SW480 (cell line): ENCODE data around the gene TMED9.
A peak's percentile ranks its signal among the peaks of the same experiment; 100 is the strongest.
"Not testable (repeated sequence)": the region's sequence is repeated elsewhere in the genome, so short reads cannot be mapped to it uniquely, and the experiment has no call there.

Experiments used
- DNase-seq: peaks from one replicate; pipeline ENCODE4 v3.0.0-alpha.2; 2016; ENCODE audit warnings: low spot score

TMED9 gene

DNA sequence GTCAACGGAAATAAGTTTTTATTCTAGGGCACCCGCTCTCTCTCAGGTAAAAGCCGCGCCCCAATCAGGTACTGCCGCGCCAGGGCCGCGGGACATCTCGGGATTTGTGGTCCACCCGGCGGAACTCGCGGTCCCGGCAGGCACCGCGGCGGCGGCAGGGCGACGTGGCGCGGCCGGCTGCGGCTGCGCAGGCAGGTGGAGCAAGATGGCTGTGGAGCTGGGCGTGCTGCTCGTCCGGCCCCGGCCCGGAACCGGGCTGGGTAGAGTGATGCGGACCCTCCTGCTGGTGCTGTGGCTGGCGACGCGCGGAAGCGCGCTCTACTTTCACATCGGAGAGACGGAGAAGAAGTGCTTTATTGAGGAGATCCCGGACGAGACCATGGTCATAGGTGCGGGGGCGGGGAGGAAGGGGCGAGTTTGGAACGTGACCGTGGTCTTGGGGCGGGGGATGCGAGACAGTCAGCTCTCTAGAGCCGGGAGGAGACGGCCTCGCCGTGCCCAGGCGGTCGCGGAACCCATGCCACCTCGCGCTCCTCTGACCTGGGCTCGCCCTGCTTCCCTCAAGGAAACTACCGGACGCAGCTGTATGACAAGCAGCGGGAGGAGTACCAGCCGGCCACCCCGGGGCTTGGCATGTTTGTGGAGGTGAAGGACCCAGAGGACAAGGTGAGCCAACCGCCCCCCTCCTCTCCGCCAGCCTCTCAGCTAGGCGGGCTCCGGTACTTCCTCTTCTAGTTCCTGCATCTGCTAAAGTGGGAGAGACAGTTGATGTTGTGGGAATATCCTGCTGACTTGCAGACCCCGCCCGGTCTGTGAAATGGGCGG is at the start of gene TMED9:
Gene TMED9 (plus strand): TSS at position 194 of the 825 bp plus-strand sequence. CDS start 12 bp downstream, at position 206.
- peak; percentile 88 for DNase-seq

DNA sequence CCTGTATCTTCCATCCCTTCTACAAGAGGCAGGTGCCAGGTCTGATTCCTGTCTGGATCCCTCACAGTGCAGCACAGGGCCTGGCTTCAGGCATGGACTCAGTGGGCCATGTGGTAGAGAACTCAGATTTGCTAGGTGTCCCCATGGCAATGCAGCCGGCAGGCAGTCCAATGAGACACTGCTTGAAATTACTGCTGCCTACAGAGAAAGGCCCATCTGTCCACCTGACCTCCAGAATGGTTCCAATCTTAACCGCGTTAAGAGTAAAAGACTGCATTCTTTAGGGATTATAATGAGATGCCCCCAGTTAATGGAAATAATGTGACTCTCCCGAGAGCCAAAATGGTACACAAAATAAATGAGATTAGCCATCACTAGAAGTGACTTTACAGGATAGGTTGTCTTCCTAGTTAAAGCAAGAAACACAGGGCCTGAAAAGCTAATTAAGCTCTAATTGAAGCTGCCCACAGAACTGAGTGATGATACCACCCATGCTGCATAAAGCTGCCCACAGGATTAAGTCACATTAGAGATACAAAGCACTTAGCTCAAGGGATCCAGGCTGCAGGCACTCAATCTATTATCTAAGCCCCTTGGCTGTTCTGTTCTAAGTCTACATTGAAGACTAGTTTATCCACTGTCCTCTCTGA is 49.1 kb upstream of the TMED9 start:
- no peak for DNase-seq

DNA sequence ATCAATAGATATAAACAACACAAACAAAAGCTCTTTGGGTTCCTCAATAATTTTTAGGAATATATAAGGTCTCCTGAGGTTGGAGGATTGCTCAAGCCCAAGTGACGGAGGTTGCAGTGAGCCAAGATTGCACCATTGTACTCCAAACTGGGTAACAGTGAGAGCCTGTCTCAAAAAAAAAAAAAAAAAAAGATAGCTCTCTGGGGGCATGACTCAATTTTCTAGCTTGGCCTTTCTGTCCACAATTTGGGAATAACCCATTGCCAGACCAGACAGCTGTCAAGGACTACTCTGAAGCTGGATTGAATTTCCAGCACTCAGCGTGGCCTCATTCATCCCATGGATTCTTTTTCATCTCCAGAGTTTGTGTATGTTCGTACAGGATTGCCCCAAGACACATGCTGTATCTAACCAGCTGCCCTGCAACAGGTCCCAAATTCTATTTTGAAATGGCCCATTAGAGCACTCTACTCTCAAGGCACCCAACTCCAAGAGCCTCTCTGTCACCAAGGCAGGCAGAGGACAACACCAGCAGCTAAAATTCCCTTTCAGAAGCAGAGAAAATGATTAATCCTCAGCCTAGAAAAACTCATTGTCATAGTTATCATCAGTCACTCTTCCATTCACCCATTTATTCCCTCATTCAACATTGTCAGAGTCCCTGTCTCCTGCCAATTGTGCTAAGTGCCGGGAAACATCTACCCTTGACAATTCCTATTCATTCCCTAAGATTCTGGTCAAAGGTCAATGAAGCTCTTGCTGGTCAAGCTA is 46.3 kb upstream of the TMED9 start:
- DNase-seq, result no peak

DNA sequence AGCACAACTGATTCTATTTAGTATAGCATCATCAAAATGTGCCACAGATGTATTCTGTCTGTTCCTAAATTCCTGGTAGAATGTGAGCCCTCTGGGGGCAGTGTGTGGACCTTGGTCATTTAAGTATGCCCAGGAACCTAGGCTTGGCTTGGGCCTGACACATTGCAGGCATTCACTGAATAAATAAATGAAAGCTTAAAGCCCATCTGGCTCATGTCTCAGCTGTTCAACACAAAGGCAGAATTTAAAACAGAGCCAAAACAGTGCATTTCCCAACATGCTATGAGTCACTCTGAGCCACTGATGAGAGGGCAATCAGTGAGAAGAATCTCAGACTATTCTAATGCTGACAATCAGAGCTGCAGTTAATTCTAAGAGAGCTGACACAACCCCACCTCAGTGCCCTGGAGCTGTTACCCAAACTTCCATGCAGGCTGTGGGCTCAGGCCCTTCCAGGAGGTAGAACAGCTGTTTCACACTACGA is 45.7 kb upstream of the TMED9 start:
- DNase-seq, result peak; percentile 26

DNA sequence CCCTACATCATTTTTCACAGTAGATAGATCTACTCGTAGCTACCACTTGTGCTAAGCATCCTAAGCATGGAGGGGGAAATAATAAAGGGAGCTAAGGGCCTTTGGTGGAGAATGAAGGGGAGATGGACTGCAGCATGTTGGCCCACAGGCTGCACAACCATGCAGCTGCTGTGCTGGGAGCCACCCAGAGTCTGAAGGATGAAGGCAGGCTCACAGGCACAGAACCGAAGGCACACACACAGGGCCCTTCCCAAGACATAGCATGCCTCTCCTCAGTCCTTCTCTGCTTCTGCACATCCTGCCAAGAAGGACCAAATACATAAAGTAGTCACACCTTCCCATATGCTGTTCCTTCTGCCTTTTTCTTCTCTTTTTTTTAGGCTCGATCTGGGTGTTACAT is 44.3 kb upstream of the TMED9 start:
- no peak for DNase-seq

DNA sequence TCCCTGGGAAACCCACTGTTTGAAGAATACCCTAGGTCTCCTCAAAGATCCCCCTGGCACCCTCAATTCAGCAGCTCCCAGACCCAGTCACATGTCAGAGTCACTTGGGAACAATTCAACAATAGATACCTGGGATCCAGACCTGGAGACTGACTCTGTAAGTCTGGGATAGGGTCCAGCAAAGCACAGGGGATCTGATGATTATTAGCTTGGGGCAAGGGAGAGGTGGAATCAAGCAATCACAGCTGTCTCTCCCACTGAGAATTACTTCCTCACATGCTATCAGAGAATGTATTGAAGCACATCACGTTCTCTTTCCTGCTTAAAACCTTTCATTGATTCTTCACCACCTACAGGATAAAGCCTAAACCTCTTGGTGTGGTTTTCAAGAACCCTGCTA is 43.5 kb upstream of the TMED9 start:
- no peak for DNase-seq

DNA sequence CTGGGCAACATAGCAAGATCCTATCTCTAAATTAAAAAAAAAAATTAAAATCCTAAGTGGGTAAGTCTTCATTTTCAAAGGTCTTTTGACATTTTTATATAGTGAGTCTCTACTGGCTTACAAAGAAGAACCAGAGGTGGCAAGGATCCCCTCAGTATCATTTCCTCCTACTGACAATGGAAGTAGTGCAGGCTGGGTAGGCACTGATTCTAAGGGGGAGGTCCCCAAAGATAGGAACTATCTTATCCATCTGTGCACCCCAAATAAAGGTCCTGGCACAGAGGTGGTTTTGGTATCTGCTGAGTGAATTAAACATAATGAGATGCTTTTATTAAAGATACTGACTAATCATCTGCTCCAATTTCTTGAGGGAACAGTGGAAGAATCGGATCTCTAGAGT is 41.9 kb upstream of the TMED9 start:
- no peak for DNase-seq

DNA sequence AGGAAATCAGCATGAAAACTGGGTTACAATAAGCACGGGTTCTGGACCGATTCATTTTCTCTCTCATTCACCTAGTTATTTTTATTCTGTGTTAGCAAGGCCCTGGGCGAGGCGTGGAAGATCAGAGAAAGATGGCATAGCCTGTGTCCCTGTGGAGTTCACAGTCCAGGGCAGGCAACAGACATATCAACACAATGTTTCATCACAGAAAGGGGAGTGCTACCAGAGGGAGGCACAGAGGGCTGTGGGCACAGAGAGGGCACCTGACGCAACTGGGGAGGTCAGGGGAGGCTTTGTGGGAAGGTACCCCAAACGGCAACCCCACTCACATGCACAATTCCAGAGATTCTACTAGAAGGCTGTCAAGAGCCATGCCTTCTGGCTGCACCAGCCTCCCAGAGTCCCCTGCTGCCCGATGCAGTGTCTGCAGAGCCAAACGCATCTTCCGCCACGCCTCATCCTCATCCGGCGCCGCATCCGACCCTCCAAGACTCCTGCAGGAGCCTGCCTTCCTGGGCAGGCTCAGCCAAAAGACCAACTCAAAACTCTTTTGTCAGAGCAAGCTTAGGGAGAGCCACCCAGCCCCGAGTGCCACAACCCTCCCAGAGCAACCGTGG is 39.1 kb upstream of the TMED9 start:
- DNase-seq, result no peak

DNA sequence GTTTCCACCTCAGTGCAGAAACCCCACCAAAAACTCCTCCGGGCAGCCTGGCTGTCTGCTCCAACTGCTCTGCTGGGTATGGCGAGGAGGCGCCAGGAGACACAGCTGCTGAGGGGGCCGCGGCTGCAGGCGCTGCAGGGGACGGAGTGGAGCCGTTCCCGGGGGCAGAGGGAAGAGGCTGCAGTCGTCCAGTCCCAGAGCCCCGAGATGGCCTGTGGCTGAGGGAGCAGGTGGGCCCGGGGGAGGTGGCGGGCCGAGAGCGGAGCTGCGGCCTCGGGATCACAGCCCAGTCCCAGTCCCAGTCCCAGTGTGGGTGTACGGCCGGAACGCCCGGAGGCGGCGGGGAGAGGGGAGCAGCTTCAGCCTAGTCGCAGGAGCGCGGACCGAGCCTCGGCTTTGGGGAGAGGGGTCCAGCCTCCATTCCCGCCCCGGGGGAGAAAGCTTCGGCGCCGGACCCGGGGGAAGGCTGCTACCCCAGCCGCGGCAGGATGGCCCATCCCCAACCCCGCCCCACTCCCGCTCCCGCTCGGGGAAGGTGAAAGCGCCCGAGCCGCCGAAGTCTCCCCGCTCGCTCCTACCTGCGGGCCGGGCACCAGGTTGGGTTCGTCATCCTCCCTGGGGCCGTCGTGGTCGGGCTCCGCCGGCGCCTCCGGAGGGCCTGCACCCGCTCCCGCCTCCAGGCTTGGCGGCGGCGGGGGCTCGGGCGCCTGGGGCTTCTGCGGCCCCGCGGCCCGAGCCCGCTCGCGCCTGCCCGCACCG is 38.2 kb upstream of the TMED9 start:
- DNase-seq, result no peak

DNA sequence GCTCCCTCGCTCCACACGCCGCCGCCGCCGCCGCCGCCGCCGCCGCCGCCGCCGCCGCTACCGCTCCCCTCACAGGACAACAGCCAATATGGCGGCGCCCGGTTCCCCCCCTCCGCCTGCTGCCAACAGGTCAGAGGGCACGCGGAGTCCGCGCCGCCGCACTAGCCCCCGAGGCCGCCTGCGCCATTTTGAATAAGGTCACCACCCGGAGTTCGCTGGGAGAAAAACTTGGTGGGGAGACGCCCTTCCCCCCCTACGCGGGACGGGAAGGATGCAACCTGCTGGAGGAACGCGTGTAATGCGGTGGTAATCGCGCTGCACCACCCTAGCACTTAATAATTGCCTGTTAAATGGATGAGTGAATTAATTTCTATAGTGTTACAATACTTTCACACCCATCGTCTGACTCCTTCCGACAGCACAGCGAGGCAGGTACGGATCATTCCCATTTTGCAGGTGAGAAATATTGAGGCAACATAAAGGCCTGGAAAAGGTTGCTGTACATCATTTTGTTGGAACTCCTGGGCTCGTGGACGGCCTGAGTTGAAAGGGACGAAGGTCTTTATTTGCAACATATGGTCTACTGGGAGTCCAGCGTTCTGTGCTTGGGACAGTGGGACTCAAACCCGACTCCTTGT is 37.4 kb upstream of the TMED9 start, which contains the start of gene FAM193B:
Gene FAM193B (minus strand): TSS at position 90 of the 638 bp plus-strand sequence. CDS start 105 bp downstream, outside the sequence.
- DNase-seq, result peak; percentile 95

DNA sequence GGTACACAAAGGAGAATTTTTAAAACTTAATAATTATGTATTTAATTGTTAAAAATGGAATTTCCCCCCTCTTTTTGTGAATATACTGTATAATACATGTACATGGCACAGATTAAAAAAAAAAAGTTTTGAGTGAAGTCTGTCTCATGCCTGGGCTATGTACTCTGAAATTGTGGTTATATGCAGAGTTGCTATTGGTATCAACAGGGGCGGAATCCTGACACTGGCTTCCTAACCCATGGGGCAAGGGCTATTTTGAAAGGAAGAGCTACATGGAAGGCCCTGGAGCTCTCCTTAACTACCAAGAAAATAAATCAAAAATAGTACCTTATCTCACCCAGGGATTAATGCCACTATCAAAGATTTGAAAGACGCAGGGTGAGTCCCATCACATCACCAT is 36.8 kb upstream of the TMED9 start:
- no peak for DNase-seq

DNA sequence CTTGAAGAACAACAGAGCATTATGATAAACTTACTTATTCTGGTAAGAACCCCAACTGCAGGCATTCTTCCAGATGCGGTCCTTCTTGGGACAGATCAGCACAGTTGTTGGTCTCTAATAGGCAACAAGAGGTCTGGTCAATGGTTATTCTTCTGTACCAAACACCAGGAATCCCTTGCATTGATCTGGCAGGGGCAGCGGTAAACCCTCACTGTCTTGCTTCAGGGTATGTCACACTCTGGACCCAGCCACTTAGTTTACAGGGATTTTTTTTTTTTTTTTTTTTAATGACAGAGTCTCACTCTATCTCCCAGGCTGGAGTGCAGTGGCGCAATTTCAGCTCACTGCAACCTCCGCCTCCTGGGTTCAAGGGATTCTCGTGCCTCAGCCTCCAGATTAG is 36.3 kb upstream of the TMED9 start:
- DNase-seq, result no peak

DNA sequence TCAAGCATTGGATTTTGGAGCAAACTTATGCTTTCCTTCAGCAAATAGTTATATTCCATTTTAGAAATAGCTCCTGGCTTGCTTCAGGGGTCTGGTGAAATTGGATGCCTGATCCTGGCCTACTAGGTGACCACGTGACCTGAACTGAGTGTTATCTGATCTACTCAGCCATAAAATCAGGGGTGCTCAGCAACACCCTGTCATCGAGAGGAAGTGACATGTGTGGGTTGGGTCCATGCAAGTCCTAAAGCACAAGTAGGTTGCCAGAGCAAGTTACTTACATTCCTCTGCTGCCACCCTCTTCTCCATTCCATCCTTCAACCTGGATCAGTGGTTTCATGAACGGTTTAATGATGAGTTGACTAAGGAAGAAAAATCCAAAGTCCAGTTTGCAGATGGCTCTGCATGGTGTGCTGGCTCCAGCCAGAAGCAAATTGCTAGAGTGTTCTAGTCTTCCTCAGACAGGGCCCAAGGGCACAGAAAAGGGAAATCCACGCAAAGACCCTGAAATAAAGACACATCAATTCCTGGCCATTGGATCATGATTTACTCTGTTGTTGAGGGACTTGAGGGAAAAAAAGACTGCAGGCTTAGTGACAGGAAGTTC is 34.9 kb upstream of the TMED9 start:
- DNase-seq, result peak; percentile 89

DNA sequence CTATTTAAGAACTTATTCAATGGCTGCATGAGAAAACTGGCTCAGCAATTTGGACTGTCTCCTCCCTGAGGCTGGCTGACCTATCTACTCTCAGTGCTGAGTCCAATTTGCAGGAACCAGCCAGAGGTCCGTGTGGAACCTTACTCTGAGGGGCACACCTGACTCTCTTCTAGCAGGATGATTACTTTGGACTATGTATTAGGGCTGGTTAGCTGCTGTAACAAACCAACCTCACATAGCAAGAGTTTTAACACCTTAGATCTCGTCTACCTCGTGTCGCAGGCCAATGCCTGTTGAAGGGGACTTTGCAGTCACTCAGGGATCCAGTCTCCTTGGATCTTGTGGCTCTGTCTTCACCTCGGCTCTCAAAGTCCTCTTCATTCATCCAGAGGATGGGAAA is 34.2 kb upstream of the TMED9 start:
- DNase-seq, result no peak

DNA sequence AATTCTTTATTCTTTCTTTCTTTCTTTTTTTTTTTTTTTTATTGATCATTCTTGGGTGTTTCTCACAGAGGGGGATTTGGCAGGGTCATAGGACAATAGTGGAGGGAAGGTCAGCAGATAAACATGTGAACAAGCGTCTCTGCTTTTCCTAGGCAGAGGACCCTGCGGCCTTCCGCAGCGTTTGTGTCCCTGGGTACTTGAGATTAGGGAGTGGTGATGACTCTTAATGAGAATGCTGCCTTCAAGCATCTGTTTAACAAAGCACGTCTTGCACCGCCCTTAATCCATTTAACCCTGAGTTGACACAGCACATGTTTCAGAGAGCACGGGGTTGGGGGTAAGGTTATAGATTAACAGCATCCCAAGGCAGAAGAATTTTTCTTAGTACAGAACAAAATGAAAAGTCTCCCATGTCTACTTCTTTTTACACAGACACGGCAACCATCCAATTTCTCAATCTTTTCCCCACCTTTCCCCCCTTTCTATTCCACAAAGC is 32.5 kb upstream of the TMED9 start:
- not testable (repeated sequence) for DNase-seq

DNA sequence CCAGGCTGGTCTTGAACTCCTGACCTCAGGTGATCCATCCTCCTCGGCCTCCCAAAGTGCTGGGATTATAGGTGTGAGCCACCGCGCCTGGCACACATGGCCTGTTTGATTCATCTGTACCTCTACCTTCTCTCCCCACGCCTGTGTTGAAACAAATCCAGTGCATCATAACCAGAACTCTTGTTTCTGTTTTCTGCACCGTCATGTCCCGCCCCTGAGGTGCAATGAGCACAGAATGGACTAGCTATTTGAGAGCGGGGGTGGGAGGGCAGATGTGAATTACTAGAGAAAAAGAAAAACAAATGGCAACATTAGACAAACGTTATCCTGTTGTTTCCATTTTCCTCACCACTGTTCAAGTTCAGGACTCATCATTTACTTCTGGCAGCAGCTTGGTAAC is 27.0 kb upstream of the TMED9 start:
- no peak for DNase-seq

DNA sequence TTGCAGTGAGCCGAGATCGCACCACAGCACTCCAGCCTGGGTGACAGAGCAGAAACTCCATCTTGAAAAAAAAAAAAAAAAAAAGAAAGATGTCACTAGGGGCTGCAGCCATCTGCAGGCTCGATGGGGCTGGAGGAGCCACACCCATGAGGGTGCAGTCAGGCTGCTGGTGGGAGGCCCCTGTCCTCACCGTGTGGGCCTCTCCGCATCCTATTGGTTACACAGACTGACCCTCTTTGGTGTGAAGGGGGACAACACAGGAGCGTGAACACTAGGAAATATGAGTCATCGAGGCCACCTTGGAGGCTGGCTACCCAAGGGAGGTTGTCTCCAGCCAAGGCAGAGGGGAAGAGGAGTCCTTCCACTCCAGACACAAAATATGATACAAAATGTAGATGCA is 23.7 kb upstream of the TMED9 start:
- peak; percentile 27 for DNase-seq

DNA sequence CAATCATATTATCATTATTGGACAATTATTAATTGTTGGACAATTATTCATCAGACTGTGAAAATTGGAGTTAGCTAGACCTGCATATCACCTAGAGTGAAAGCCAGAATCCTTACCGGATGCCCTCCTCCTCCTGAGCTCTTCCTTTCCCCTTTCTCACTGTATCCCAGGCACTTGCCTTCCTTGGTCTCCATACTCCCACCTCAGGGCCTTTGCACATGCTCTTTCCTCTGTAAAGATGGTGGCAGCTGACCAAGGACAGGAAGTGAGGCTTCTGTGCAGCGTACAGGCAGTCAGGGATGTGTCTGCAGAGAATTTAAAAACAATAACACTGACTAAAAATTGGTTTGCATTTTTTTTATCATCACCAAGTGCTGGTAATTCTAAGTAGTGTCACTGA is 22.1 kb upstream of the TMED9 start:
- no peak for DNase-seq

DNA sequence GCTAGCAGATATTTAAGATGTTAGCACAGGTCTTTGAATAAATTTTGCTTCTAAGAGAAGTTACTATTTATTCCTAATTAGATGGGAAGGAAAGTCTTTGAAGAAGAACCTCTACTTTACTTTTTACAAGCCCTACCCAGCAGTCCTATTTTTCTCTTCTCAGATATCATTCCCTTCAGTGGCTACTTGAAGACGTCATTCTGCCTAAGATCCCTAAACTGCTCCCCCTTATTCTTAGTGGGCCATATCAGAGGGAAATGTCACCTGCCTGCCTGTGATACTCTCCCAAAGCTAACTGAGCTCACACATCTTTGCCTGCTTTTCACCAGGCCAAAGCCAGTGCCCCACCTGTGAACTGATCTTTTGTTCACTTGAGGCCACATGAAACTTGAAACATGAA is 16.5 kb upstream of the TMED9 start:
- DNase-seq, result no peak

DNA sequence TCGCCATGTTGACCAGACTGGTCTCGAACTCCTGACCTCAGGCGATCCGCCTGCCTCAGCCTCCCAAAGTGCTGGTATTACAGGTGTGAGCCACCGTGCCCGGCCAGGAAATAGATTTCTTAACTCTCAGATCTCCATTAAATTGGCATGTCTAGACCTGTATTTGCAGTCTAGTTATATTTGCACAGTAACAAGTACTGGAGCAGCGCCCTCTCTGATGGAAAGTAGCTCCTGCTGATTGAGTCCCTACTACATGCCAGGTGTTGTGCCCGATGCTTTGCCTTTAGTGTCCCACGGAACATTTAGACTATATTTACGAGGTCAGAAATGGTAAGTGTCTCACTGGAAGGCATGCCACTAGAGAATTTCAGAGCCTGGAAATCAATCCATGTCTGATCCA is 15.8 kb upstream of the TMED9 start:
- no peak for DNase-seq
